GM12801 (cell line): ENCODE results near the gene SRGAP3.

Experiments used
- TF ChIP-seq, protein P1 (sequence below): IDR thresholded peaks from one replicate; pipeline ENCODE4 v1.5.1; 2011; ENCODE audit warnings: control low read depth; ENCODE audit not compliant: insufficient read length; ENCODE audit errors: extremely low read depth

SRGAP3 gene

DNA sequence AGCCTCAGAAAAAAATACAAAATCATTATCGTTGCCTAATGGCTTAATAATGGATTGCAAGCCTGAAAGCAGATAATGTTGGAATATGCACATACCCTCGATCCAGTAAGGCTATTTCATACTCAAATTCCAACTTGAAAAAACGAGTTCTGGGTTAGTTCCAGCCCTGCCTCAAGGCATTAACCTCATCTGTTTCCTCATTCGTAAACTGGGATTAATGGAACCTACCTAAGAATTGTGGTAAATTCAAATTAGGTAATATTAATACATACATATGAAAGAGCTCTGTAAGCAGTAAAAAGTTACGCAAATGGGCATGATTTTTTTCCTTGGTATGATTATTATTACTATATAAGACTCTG is 107.5 kb downstream of the SRGAP3 start:
- TF ChIP-seq, protein P1, sequence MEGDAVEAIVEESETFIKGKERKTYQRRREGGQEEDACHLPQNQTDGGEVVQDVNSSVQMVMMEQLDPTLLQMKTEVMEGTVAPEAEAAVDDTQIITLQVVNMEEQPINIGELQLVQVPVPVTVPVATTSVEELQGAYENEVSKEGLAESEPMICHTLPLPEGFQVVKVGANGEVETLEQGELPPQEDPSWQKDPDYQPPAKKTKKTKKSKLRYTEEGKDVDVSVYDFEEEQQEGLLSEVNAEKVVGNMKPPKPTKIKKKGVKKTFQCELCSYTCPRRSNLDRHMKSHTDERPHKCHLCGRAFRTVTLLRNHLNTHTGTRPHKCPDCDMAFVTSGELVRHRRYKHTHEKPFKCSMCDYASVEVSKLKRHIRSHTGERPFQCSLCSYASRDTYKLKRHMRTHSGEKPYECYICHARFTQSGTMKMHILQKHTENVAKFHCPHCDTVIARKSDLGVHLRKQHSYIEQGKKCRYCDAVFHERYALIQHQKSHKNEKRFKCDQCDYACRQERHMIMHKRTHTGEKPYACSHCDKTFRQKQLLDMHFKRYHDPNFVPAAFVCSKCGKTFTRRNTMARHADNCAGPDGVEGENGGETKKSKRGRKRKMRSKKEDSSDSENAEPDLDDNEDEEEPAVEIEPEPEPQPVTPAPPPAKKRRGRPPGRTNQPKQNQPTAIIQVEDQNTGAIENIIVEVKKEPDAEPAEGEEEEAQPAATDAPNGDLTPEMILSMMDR: no peak

DNA sequence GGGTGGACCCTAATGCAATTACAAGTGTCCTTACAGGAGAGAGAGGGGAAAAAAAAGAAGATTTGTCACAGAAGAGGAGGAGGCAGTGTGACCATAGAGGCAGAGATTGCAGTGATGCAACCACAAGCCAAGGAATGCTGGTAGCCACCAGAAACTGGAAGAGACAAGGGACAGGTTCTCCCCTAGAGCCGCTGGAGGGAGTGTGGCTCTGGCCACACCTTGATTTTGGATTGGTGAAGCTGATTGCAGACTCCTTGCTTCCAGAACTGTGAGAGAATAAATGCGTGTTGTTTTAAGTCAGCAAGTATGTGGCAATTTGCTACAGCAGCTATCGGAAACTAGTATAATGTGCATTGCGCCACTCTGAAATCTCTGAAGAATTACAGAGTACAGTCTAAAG is 110.1 kb downstream of the SRGAP3 start:
- TF ChIP-seq, protein P1: no peak

DNA sequence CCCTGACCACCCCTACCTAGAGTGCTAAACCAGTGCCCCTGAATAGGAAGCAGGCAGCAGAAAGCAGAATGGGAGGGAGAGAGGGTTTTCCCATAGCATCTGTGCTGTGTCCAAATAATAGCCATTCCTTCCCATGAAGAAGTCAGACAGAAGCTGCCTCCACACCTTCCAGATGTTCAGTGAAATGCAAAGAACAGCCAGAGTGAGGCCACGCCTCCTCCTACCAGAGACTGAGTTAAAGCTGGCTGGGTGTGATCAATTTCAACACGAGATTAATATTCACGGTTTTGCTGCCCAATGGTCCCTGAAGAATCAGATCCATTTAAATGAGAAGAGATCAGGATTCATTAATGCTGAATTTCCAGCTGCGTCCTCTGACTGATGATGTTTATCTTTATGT is 111.8 kb downstream of the SRGAP3 start:
- TF ChIP-seq, protein P1: no peak

DNA sequence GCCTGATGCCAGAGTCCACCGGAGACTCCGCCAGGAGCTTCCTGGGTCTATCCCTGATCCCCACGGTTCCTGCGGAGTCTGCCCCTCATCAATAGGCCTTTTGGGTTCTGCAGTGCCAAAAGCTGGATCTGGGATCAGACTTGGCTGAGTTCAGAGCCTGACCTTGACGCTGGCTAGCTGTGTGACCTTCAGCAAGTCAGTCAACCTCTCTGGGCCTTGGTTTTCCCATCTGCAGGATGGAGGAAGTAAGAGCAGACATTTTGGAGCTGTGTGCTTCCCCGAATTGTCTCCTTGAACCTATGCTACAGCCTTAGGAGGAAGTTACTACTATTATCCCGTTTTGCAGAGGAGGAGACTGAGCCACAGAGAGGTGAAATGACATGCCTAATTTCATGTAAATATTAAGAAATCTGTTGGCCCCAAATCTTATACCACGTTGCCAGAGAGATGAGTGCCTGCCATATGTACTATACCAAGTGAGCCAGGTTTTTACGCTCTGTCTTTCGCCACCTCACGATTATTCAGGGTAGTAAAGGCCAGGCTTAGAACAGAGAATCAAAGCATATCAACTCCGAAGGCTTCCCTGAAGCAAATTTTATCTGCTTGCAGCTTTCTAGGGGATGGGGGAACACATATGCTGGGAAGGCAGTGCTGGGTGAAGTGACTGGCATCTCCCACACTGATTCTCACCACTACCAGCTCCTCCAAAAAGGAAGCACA is 112.5 kb downstream of the SRGAP3 start:
- TF ChIP-seq, protein P1: no peak

DNA sequence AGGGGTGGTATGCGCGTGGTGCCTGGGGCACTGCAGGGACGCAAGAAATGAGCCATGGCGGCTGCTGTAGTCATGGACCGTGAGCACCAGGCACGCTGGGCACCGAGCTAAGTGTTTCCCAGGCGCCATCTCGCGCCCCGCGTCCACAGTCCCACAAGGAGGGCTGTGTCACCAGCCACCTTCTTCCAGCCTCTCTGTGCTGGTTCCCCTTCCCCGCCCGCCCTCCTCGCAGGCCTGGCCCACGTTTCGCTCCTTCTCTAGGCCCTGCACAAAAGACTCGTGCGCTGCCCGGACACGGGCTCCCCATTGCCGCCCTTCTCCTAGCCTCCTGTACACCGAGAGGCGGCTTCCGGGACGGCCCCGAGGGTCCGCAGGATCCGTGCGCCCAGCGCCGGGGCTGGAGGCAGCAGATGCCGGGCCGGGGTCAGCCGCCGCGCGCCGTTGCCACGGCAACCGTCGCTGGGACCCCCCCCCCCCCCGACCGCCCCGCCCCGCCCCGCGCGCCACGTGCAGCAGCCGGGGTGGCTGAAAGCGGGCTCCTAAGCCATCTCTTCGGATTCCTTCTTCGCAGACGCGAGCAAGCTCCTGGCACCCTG is 113.4 kb downstream of the SRGAP3 start:
- TF ChIP-seq, protein P1: no peak

DNA sequence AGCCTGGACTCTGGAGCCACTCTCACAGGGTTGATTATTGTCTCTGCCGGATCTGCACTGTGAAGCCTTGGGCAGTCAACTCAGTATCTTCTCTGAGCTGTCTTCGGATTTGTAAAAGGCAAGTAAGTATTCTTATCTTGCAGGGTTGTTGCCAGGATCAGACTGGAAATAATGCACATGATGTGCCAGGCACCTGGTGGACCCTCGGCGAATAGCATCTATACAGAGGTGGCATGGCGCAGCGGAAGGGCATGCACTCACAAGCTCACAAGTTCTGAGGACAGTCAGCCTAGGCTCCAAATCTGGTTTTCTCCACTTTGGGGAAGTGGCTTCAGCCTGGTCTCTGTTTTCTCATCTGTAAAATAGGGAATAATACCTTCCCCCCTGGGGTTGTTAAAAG is 113.9 kb downstream of the SRGAP3 start:
- TF ChIP-seq, protein P1: no peak

DNA sequence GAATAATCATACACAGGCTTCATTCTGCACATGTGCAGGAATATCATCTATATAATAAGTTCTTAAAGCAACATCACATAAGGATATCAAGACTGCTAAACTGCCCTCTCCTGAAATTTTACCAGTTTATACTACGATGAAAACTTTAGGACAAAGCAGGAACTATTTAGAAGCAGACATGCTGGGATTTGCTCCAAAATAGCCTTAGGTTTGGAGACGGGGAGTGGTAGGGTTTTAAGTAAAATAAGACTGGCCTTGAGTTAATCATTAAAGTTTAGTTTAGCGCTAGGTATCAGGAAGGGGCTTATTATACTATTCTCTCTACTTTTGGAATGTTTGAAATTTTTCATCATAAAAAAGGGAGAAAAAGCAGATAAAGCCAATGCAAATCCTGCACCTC is 115.8 kb downstream of the SRGAP3 start:
- TF ChIP-seq, protein P1: no peak
